ENCODE measurements around the gene ZDHHC18. TPM values are rescaled to one million over a fixed set of nuclear protein-coding genes. Genes with fewer than 3 reads are reported as not detected.

ZDHHC18 gene
- polyA plus RNA-seq, 3 donors = 3.1 to 46.6 (median 6.0) TPM

GRCh38 chr1:26900815-26901511 lies 74.5 kb downstream of the ZDHHC18 start:
- Mint-ChIP-seq H3K27ac (peak overlapping the region; percentile 96 to 99 (median 98)), H3K4me3 (peak overlapping the region; percentile 94 to 99), H3K36me3 (peaks cover 20 to 29% of the 10 kb centered on the region in 2 donors), H3K27me3 (ENCODE audit: low read depth in 3 of 3) (peaks cover 0 to 2% (median 0%) of the 10 kb centered on the region in 3 donors), H3K4me1 (peaks cover 21% of the 10 kb centered on the region), H3K9me3 (no peaks in the 10 kb centered on the region)
- Histone ChIP-seq H3K4me3 (replicated peaks in 1 of 3; ENCODE audit: low read depth in 2 of 3, low read length in 3 of 3) (peak overlapping the region; percentile 77 to 86 (median 82)), H3K9ac (ENCODE audit: insufficient read depth, low read length, poor library complexity, severe bottlenecking) (peak overlapping the region; percentile 92), H3K79me2 (ENCODE audit: insufficient read depth, low read length) (peaks cover 41% of the 10 kb centered on the region), H3K9me3 (replicated peaks in 1 of 2; ENCODE audit: control insufficient read depth in 1 of 2, insufficient read depth in 1 of 2, low read length in 2 of 2) (no peaks in the 10 kb centered on the region), H3K27ac (ENCODE audit: low read depth in 1 of 2, low read length in 2 of 2) (peak overlapping the region in 1 of 2 donors; percentile 90), H2AFZ (ENCODE audit: insufficient read depth, low read depth, low read length, poor library complexity, severe bottlenecking) (peak overlapping the region; percentile 87), H3K36me3 (replicated peaks in 1 of 2; ENCODE audit: control insufficient read depth in 1 of 2, insufficient read depth in 2 of 2, low read length in 2 of 2) (peaks cover 13 to 19% of the 10 kb centered on the region in 2 donors), H3K4me1 (ENCODE audit: control insufficient read depth in 1 of 2, insufficient read depth in 2 of 2, low read length in 2 of 2) (peaks cover 15 to 25% of the 10 kb centered on the region in 2 donors), H4K20me1 (ENCODE audit: insufficient read depth, low read length) (peaks cover 20% of the 10 kb centered on the region), H3K4me2 (replicated peaks; ENCODE audit: extremely low read depth, low read length, poor library complexity, severe bottlenecking) (peak overlapping the region; percentile 83), H3K27me3 (ENCODE audit: control insufficient read depth in 2 of 2, insufficient read depth in 2 of 2, low read length in 2 of 2) (no peaks in the 10 kb centered on the region)
- DNase-seq = no peak
- no peak for TF ChIP-seq CTCF (IDR thresholded peaks at IDR 0.05)
- intact Hi-C loops (cut with micrococcal nuclease) = no loop called here
- 0% methylated on average over 4 of the region's 18 CpGs for WGBS (ENCODE audit: insufficient coverage)

Small RNAs within 50 kb of the gene (small RNA-seq; reads per million reads assigned to genes)
- not detected for gene RN7SL165P (ENCODE audit: insufficient read length, low read depth)

Other genes with a start within 250 kb of the ZDHHC18 start
- 10 to 100 TPM in 1 of 3 donors, 1 to 10 TPM in 2; 6.6 to 84.4 (median 9.5) TPM for gene ARID1A, start 130.7 kb upstream of the ZDHHC18 start, polyA plus RNA-seq
- gene PIGV, start 38.7 kb upstream of the ZDHHC18 start, polyA plus RNA-seq = 1 to 10 TPM; 5.7 to 9.5 (median 8.3) TPM
- under 1 TPM in 1 of 3 donors, not detected in 2; 0.36 TPM for gene SFN, start 36.5 kb downstream of the ZDHHC18 start, polyA plus RNA-seq
- gene GPN2, start 63.6 kb downstream of the ZDHHC18 start, polyA plus RNA-seq = 10 to 100 TPM in 1 of 3 donors, 1 to 10 TPM in 2; 8.3 to 15.9 (median 9.6) TPM
- gene GPATCH3, start 73.8 kb downstream of the ZDHHC18 start, polyA plus RNA-seq = 10 to 100 TPM in 2 of 3 donors, 1 to 10 TPM in 1; 8.2 to 11.8 (median 10.7) TPM
- gene NR0B2, start 87.3 kb downstream of the ZDHHC18 start, polyA plus RNA-seq = not detected
- 10 to 100 TPM; 28.3 to 58.3 (median 47.4) TPM for gene NUDC, start 95.1 kb downstream of the ZDHHC18 start, polyA plus RNA-seq
- not detected for gene KDF1, start 133.8 kb downstream of the ZDHHC18 start, polyA plus RNA-seq
- 1 to 10 TPM in 1 of 3 donors, under 1 TPM in 2; 0.55 to 2.8 (median 0.92) TPM for gene TRNP1, start 167.0 kb downstream of the ZDHHC18 start, polyA plus RNA-seq
- gene TENT5B, start 186.2 kb downstream of the ZDHHC18 start, polyA plus RNA-seq = 1 to 10 TPM in 1 of 3 donors, under 1 TPM in 2; 0.27 to 1.1 (median 0.58) TPM

Data from CD14-positive monocyte (primary cell).